ENCODE results near the gene ZNF316. TPM values are rescaled to one million over a fixed set of nuclear protein-coding genes. Genes with fewer than 3 reads are reported as not detected.
A peak's percentile ranks its signal among the peaks of the same experiment; 100 is the strongest.

ZNF316 gene
- total RNA-seq, 6 experiments from 2014 or later = 9.5 to 25.1 (median 15.2) TPM

GRCh38 chr7:6619961-6620360, 17.2 kb upstream of the ZNF316 start:
- no peaks in the 10 kb centered on the region for H3K4me1 ChIP-seq
- peaks cover 0 to 2% of the 10 kb centered on the region in 2 donors for H3K27me3 ChIP-seq
- intact Hi-C loops (cut with DNase I) = no loop called here
- DNase-seq (no peak), ATAC-seq (no peak)
- WGBS (ENCODE audit: insufficient coverage, low coverage, low lambda C conversion rate, missing lambda C conversion rate) = 44% methylated on average over 3 of the region's 3 CpGs
- H3K27ac ChIP-seq = no peak overlapping the region
- TF ChIP-seq CTCF (IDR thresholded peaks at IDR 0.05) = no peak
- no peak for TF ChIP-seq POLR2A (IDR thresholded peaks at IDR 0.05)
- H3K9me3 ChIP-seq = no peaks in the 10 kb centered on the region
- H3K36me3 ChIP-seq = no peaks in the 10 kb centered on the region
- no peak overlapping the region for H3K4me3 ChIP-seq

- TF ChIP-seq POLR2A (IDR thresholded peaks at IDR 0.05) = no peak
- TF ChIP-seq CTCF (IDR thresholded peaks at IDR 0.05) = no peak
- no peak for DNase-seq
- no peaks in the 10 kb centered on the region for H3K4me1 ChIP-seq
- H3K27ac ChIP-seq = no peak overlapping the region
- intact Hi-C loops (cut with DNase I) = no loop called here
- no peaks in the 10 kb centered on the region for H3K36me3 ChIP-seq
- no peaks in the 10 kb centered on the region for H3K9me3 ChIP-seq
- H3K4me3 ChIP-seq = no peak overlapping the region
- WGBS (ENCODE audit: insufficient coverage, low coverage, low lambda C conversion rate, missing lambda C conversion rate) = 90% methylated on average over 2 of the region's 20 CpGs
- no peak for ATAC-seq
- H3K27me3 ChIP-seq = no peaks in the 10 kb centered on the region
Measured at GRCh38 chr7:6621195-6622133, 15.7 kb upstream of the ZNF316 start.

- Histone ChIP-seq H3K36me3 (no peaks in the 10 kb centered on the region), H3K4me3 (no peak overlapping the region), H3K27ac (no peak overlapping the region), H3K27me3 (no peaks in the 10 kb centered on the region), H3K9me3 (no peaks in the 10 kb centered on the region), H3K4me1 (no peaks in the 10 kb centered on the region)
- DNase-seq (no peak), ATAC-seq (no peak)
- intact Hi-C loops (cut with DNase I) = no loop called here
- TF ChIP-seq CTCF (IDR thresholded peaks at IDR 0.05) (no peak), POLR2A (IDR thresholded peaks at IDR 0.05) (no peak)
- WGBS (ENCODE audit: insufficient coverage, low coverage, low lambda C conversion rate, missing lambda C conversion rate) = no CpG with 5 or more reads among the region's 67 CpGs
Measured at GRCh38 chr7:6622134-6622710, 14.9 kb upstream of the ZNF316 start.

GRCh38 chr7:6623589-6624245, 13.4 kb upstream of the ZNF316 start:
- Histone ChIP-seq H3K4me1 (no peaks in the 10 kb centered on the region), H3K36me3 (no peaks in the 10 kb centered on the region), H3K4me3 (no peak overlapping the region), H3K27me3 (no peaks in the 10 kb centered on the region), H3K27ac (no peak overlapping the region), H3K9me3 (no peaks in the 10 kb centered on the region)
- ATAC-seq (peak in 3 of 4 donors; percentile 26 to 34 (median 28)), DNase-seq (no peak)
- WGBS (ENCODE audit: insufficient coverage, low coverage, low lambda C conversion rate, missing lambda C conversion rate) = 63% methylated on average over 1 of the region's 15 CpGs
- intact Hi-C loops (cut with DNase I) = no loop called here
- no peak for TF ChIP-seq CTCF (IDR thresholded peaks at IDR 0.05)
- TF ChIP-seq POLR2A (IDR thresholded peaks at IDR 0.05) = no peak
